ENCODE measurements around the gene CADPS. TPM values are rescaled to one million over a fixed set of nuclear protein-coding genes. Genes with fewer than 3 reads are reported as not detected.

CADPS gene
- total and polyA plus RNA-seq, 5 donors from 2014 or later = not detected

- Mint-ChIP-seq H3K4me1 (no peaks in the 10 kb centered on the region), H3K36me3 (no peaks in the 10 kb centered on the region), H3K27me3 (peaks cover 5% of the 10 kb centered on the region), H3K9me3 (peaks cover 0 to 5% (median 0%) of the 10 kb centered on the region in 7 donors), H3K27ac (no peak overlapping the region), H3K4me3 (no peak overlapping the region)
- Histone ChIP-seq H3K27me3 (ENCODE audit: control insufficient read depth, insufficient read depth, low read length) (no peaks in the 10 kb centered on the region), H3K27ac (ENCODE audit: insufficient read depth, low read length, poor library complexity, severe bottlenecking) (no peak overlapping the region), H3K9me3 (ENCODE audit: control insufficient read depth in 2 of 2, low read length in 2 of 2) (no peaks in the 10 kb centered on the region), H3K36me3 (ENCODE audit: control insufficient read depth, insufficient read depth, low read length) (no peaks in the 10 kb centered on the region), H3K4me3 (ENCODE audit: low read depth, low read length) (no peak overlapping the region), H3K4me1 (ENCODE audit: control insufficient read depth, insufficient read depth, low read length, poor library complexity, severe bottlenecking) (no peaks in the 10 kb centered on the region)
- ATAC-seq (ENCODE audit: low read depth in 2 of 2) (no peak), DNase-seq (no peak)
Measured at GRCh38 chr3:62479326-62479725, 395.9 kb downstream of the CADPS start.

GRCh38 chr3:62475306-62475705 is 399.9 kb downstream of the CADPS start:
- H3K9me3 ChIP-seq (ENCODE audit: control insufficient read depth in 2 of 2, low read length in 2 of 2) = no peaks in the 10 kb centered on the region
- ATAC-seq (ENCODE audit: low read depth in 2 of 2) (no peak), DNase-seq (no peak)
- H3K27ac ChIP-seq (ENCODE audit: insufficient read depth, low read length, poor library complexity, severe bottlenecking) = no peak overlapping the region
- no peak overlapping the region for H3K27ac Mint-ChIP-seq
- H3K4me1 ChIP-seq (ENCODE audit: control insufficient read depth, insufficient read depth, low read length, poor library complexity, severe bottlenecking) = no peaks in the 10 kb centered on the region
- H3K4me3 ChIP-seq (ENCODE audit: low read depth, low read length) = no peak overlapping the region
- H3K27me3 Mint-ChIP-seq = peaks cover 10% of the 10 kb centered on the region
- H3K36me3 ChIP-seq (ENCODE audit: control insufficient read depth, insufficient read depth, low read length) = no peaks in the 10 kb centered on the region
- no peak overlapping the region for H3K4me3 Mint-ChIP-seq
- peaks cover 0 to 5% (median 0%) of the 10 kb centered on the region in 7 donors for H3K9me3 Mint-ChIP-seq
- no peaks in the 10 kb centered on the region for H3K4me1 Mint-ChIP-seq
- no peaks in the 10 kb centered on the region for H3K27me3 ChIP-seq (ENCODE audit: control insufficient read depth, insufficient read depth, low read length)
- no peaks in the 10 kb centered on the region for H3K36me3 Mint-ChIP-seq

DNA sequence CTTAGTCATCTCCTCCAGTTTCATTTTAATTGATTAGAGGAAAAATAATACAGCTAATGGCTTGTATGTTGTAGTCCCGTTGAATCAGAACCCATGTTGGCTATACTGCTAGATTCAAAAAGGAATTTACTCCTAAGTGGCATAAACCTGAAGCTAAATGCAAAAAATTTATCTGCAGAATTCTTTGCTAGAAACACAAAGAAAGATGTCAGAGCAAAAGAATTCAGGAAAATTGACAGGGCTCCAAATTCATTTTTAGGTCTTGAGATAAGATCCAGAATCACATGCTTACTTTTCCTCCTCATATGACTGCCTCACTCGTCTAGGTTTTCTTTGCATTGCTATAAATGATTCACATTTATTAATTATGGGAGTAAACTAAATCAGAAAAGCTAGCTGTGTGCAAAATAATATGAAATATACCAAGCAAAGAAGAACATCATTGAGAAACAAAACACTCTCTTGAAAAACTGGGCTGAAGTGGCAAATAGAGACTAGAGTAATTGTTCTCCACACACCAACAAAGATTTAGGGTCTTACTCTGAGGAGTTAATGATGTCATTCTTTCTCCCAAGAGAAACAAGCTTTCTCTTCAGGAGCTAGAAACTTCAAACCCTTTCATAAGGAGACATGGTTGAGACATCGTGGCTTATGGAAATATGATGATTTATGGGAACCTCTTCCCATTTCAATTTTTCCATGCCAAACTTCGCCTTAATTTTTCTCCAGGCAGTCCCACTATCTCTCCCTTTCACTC is 407.1 kb downstream of the CADPS start:
- Histone ChIP-seq H3K27ac (ENCODE audit: insufficient read depth, low read length, poor library complexity, severe bottlenecking) (no peak overlapping the region), H3K9me3 (ENCODE audit: control insufficient read depth in 2 of 2, low read length in 2 of 2) (no peaks in the 10 kb centered on the region), H3K4me1 (ENCODE audit: control insufficient read depth, insufficient read depth, low read length, poor library complexity, severe bottlenecking) (no peaks in the 10 kb centered on the region), H3K4me3 (ENCODE audit: low read depth, low read length) (no peak overlapping the region), H3K27me3 (ENCODE audit: control insufficient read depth, insufficient read depth, low read length) (no peaks in the 10 kb centered on the region), H3K36me3 (ENCODE audit: control insufficient read depth, insufficient read depth, low read length) (no peaks in the 10 kb centered on the region)
- Mint-ChIP-seq H3K36me3 (no peaks in the 10 kb centered on the region), H3K4me1 (no peaks in the 10 kb centered on the region), H3K27ac (no peak overlapping the region), H3K4me3 (no peak overlapping the region), H3K9me3 (no peaks in the 10 kb centered on the region), H3K27me3 (peaks cover 5% of the 10 kb centered on the region)
- DNase-seq (no peak), ATAC-seq (ENCODE audit: low read depth in 2 of 2) (no peak)

DNA sequence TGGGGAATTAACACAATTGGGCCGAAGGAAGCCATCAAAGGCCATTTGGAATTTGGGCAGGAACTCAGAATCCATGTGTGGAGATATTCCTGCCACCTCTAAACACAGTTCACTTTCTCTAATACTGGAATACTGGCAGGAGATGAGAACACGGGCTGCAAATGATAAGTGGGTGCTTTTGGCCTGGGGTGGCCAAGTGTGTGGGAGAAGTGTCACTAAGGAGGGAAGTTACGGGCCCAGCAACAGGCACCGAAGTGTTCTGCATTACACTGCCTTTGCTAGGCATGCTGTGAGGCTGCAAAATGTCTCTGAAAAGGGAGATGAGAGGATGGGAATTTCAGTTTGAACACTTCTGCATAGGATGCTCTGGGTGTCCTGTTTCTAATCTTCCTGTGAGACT is 412.4 kb downstream of the CADPS start:
- Mint-ChIP-seq H3K27me3 (no peaks in the 10 kb centered on the region), H3K9me3 (peaks cover 0 to 1% (median 0%) of the 10 kb centered on the region in 7 donors), H3K4me3 (no peak overlapping the region), H3K36me3 (no peaks in the 10 kb centered on the region), H3K4me1 (no peaks in the 10 kb centered on the region), H3K27ac (no peak overlapping the region)
- no peak for ATAC-seq (ENCODE audit: low read depth in 2 of 2)
- H3K4me1 ChIP-seq (ENCODE audit: control insufficient read depth, insufficient read depth, low read length, poor library complexity, severe bottlenecking) = no peaks in the 10 kb centered on the region
- H3K36me3 ChIP-seq (ENCODE audit: control insufficient read depth, insufficient read depth, low read length) = no peaks in the 10 kb centered on the region
- H3K9me3 ChIP-seq (ENCODE audit: control insufficient read depth in 2 of 2, low read length in 2 of 2) = no peaks in the 10 kb centered on the region
- no peak for DNase-seq
- no peak overlapping the region for H3K27ac ChIP-seq (ENCODE audit: insufficient read depth, low read length, poor library complexity, severe bottlenecking)
- no peak overlapping the region for H3K4me3 ChIP-seq (ENCODE audit: low read depth, low read length)
- H3K27me3 ChIP-seq (ENCODE audit: control insufficient read depth, insufficient read depth, low read length) = no peaks in the 10 kb centered on the region

- DNase-seq = no peak
- Histone ChIP-seq H3K4me3 (ENCODE audit: low read depth, low read length) (no peak overlapping the region), H3K4me1 (ENCODE audit: control insufficient read depth, insufficient read depth, low read length, poor library complexity, severe bottlenecking) (no peaks in the 10 kb centered on the region), H3K27ac (ENCODE audit: insufficient read depth, low read length, poor library complexity, severe bottlenecking) (no peak overlapping the region), H3K9me3 (ENCODE audit: control insufficient read depth in 2 of 2, low read length in 2 of 2) (no peaks in the 10 kb centered on the region), H3K36me3 (ENCODE audit: control insufficient read depth, insufficient read depth, low read length) (no peaks in the 10 kb centered on the region), H3K27me3 (ENCODE audit: control insufficient read depth, insufficient read depth, low read length) (no peaks in the 10 kb centered on the region)
- Mint-ChIP-seq H3K27me3 (peaks cover 4% of the 10 kb centered on the region), H3K4me3 (no peak overlapping the region), H3K36me3 (no peaks in the 10 kb centered on the region), H3K4me1 (no peaks in the 10 kb centered on the region), H3K27ac (no peak overlapping the region), H3K9me3 (peaks cover 0 to 1% (median 0%) of the 10 kb centered on the region in 7 donors)
- ATAC-seq (ENCODE audit: low read depth in 2 of 2) = no peak
Measured at GRCh38 chr3:62462104-62462762, 413.0 kb downstream of the CADPS start.

GRCh38 chr3:62454916-62455315 is 420.3 kb downstream of the CADPS start:
- DNase-seq (no peak), ATAC-seq (ENCODE audit: low read depth in 2 of 2) (no peak)
- Mint-ChIP-seq H3K9me3 (peaks cover 0 to 2% (median 0%) of the 10 kb centered on the region in 7 donors), H3K4me1 (peaks cover 0 to 11% (median 5%) of the 10 kb centered on the region in 4 donors), H3K27ac (no peak overlapping the region), H3K4me3 (no peak overlapping the region), H3K36me3 (no peaks in the 10 kb centered on the region), H3K27me3 (peaks cover 10% of the 10 kb centered on the region)
- Histone ChIP-seq H3K27me3 (ENCODE audit: control insufficient read depth, insufficient read depth, low read length) (no peaks in the 10 kb centered on the region), H3K36me3 (ENCODE audit: control insufficient read depth, insufficient read depth, low read length) (no peaks in the 10 kb centered on the region), H3K27ac (ENCODE audit: insufficient read depth, low read length, poor library complexity, severe bottlenecking) (no peak overlapping the region), H3K9me3 (ENCODE audit: control insufficient read depth in 2 of 2, low read length in 2 of 2) (no peaks in the 10 kb centered on the region), H3K4me1 (ENCODE audit: control insufficient read depth, insufficient read depth, low read length, poor library complexity, severe bottlenecking) (no peaks in the 10 kb centered on the region), H3K4me3 (ENCODE audit: low read depth, low read length) (no peak overlapping the region)

GRCh38 chr3:62453448-62453847 is 421.8 kb downstream of the CADPS start:
- Mint-ChIP-seq H3K9me3 (peaks cover 0 to 2% (median 0%) of the 10 kb centered on the region in 7 donors), H3K27ac (no peak overlapping the region), H3K27me3 (peaks cover 10% of the 10 kb centered on the region), H3K4me1 (peaks cover 0 to 11% (median 5%) of the 10 kb centered on the region in 4 donors), H3K36me3 (no peaks in the 10 kb centered on the region), H3K4me3 (no peak overlapping the region)
- Histone ChIP-seq H3K4me3 (ENCODE audit: low read depth, low read length) (no peak overlapping the region), H3K27ac (ENCODE audit: insufficient read depth, low read length, poor library complexity, severe bottlenecking) (no peak overlapping the region), H3K27me3 (ENCODE audit: control insufficient read depth, insufficient read depth, low read length) (no peaks in the 10 kb centered on the region), H3K9me3 (ENCODE audit: control insufficient read depth in 2 of 2, low read length in 2 of 2) (no peaks in the 10 kb centered on the region), H3K36me3 (ENCODE audit: control insufficient read depth, insufficient read depth, low read length) (no peaks in the 10 kb centered on the region), H3K4me1 (ENCODE audit: control insufficient read depth, insufficient read depth, low read length, poor library complexity, severe bottlenecking) (no peaks in the 10 kb centered on the region)
- DNase-seq (no peak), ATAC-seq (ENCODE audit: low read depth in 2 of 2) (no peak)

Measured in CD4-positive, CD25-positive, alpha-beta regulatory T cell (primary cell).